Gastroesophageal sphincter (tissue), 3 donors: ENCODE data around the gene PLEKHN1.
"Not testable (repeated sequence)": the region's sequence is repeated elsewhere in the genome, so short reads cannot be mapped to it uniquely, and the experiment has no call there.

Source experiments
- POLR2A ChIP-seq, 2 donors: fragments of 450-650 bp; IDR thresholded peaks; one replicate each; pipeline ENCODE4 v1.6.1; 2017; ENCODE audit warnings: antibody characterized with exemption in 2 of 2, mild to moderate bottlenecking in 2 of 2, moderate library complexity in 1 of 2
- TF ChIP-seq, protein P1 (sequence below), 4 experiments: fragments of 200-600 bp in 2 of 4; fragments of 450-650 bp in 2 of 4; sonication (generic) in 1 of 4; IDR thresholded peaks; one replicate each; pipeline ENCODE4 v1.5.1; 2017 to 2019; ENCODE audit warnings: antibody characterized with exemption in 4 of 4, mild to moderate bottlenecking in 2 of 4, moderate library complexity in 2 of 4

DNA sequence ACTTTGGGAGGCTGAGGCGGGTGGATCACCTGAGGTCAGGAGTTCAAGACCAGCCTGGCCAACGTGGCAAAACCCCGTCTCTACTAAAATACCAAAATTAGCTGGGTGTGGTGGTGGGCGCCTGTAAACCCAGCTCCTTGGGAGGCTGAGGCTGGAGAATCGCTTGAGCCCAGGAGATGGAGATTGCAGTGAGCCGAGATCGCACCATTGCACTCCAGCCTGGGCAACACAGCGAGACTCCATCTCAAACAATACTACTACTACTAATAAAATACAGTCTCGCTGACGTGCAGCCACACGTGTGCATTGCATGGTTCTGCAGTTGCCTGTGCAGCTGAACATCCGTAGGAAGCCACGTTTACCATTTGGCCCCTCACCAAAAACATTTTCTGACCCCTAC lies 19.5 kb upstream of the PLEKHN1 start:
- TF ChIP-seq, protein P1, sequence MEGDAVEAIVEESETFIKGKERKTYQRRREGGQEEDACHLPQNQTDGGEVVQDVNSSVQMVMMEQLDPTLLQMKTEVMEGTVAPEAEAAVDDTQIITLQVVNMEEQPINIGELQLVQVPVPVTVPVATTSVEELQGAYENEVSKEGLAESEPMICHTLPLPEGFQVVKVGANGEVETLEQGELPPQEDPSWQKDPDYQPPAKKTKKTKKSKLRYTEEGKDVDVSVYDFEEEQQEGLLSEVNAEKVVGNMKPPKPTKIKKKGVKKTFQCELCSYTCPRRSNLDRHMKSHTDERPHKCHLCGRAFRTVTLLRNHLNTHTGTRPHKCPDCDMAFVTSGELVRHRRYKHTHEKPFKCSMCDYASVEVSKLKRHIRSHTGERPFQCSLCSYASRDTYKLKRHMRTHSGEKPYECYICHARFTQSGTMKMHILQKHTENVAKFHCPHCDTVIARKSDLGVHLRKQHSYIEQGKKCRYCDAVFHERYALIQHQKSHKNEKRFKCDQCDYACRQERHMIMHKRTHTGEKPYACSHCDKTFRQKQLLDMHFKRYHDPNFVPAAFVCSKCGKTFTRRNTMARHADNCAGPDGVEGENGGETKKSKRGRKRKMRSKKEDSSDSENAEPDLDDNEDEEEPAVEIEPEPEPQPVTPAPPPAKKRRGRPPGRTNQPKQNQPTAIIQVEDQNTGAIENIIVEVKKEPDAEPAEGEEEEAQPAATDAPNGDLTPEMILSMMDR (IDR thresholded peaks at IDR 0.05), result not testable (repeated sequence)
- TF ChIP-seq POLR2A (IDR thresholded peaks at IDR 0.05), result not testable (repeated sequence)
